GM21423 (cell line): ENCODE data around the gene CRTAC1.

ENCODE experiments used
- ATAC-seq: cut with Tn5 transposase; IDR thresholded peaks from one replicate; pipeline ENCODE4 v1.9.1; 2021; ENCODE audit warnings: mild to moderate bottlenecking, moderate library complexity; ENCODE audit not compliant: unreplicated experiment

The CRTAC1 gene

GRCh38 chr10:97974526-97975525 lies 55.6 kb downstream of the CRTAC1 start:
- no peak for ATAC-seq

GRCh38 chr10:97974100-97974499 lies 56.3 kb downstream of the CRTAC1 start:
- ATAC-seq = no peak

GRCh38 chr10:97969538-97970079 lies 60.8 kb downstream of the CRTAC1 start:
- ATAC-seq = no peak

- no peak for ATAC-seq
These were observed 65.7 kb downstream of the CRTAC1 start for GRCh38 chr10:97964748-97965147.

- no peak for ATAC-seq
These were observed 68.5 kb downstream of the CRTAC1 start for GRCh38 chr10:97961945-97962344.

- no peak for ATAC-seq
These were observed 70.0 kb downstream of the CRTAC1 start for GRCh38 chr10:97960269-97961056.

GRCh38 chr10:97949462-97949861 lies 81.0 kb downstream of the CRTAC1 start:
- ATAC-seq = no peak

GRCh38 chr10:97948822-97949221 lies 81.6 kb downstream of the CRTAC1 start:
- ATAC-seq = no peak

- no peak for ATAC-seq
These were observed 85.6 kb downstream of the CRTAC1 start for GRCh38 chr10:97944772-97945171.

GRCh38 chr10:97943294-97943693 lies 87.1 kb downstream of the CRTAC1 start:
- ATAC-seq = no peak

GRCh38 chr10:97940534-97940933 lies 89.9 kb downstream of the CRTAC1 start:
- no peak for ATAC-seq

GRCh38 chr10:97939446-97939990 lies 90.9 kb downstream of the CRTAC1 start:
- ATAC-seq = no peak

- ATAC-seq = no peak
These were observed 92.5 kb downstream of the CRTAC1 start for GRCh38 chr10:97937928-97938327.

- no peak for ATAC-seq
These were observed 93.4 kb downstream of the CRTAC1 start for GRCh38 chr10:97937054-97937453.

GRCh38 chr10:97936126-97936525 lies 94.3 kb downstream of the CRTAC1 start:
- ATAC-seq = no peak

- no peak for ATAC-seq
These were observed 97.4 kb downstream of the CRTAC1 start for GRCh38 chr10:97932932-97933530.

- ATAC-seq = no peak
These were observed 99.4 kb downstream of the CRTAC1 start for GRCh38 chr10:97931041-97931440.

GRCh38 chr10:97928897-97929296 lies 101.5 kb downstream of the CRTAC1 start:
- ATAC-seq = no peak

- ATAC-seq = no peak
These were observed 102.8 kb downstream of the CRTAC1 start for GRCh38 chr10:97927622-97928021.

GRCh38 chr10:97926055-97926454 lies 104.4 kb downstream of the CRTAC1 start:
- ATAC-seq = no peak
